Karpas-422 (cell line): Measurements from ENCODE around the gene AGPAT4. TPM values are rescaled to one million over a fixed set of nuclear protein-coding genes. Genes with fewer than 3 reads are reported as not detected.
"Not testable (repeated sequence)": the region's sequence is repeated elsewhere in the genome, so short reads cannot be mapped to it uniquely, and the experiment has no call there.

Source experiments
- DNase-seq: peaks from one replicate; pipeline ENCODE4 v3.0.0-alpha.2; 2015
- H2AFZ ChIP-seq: fragments of 200-600 bp; sonication (generic); 2 replicates; pipeline ENCODE4 v1.6.1; 2014; ENCODE audit warnings: antibody characterized with exemption, low read length, mixed read lengths
- H3K27ac ChIP-seq: fragments of 200-600 bp; sonication (generic); 2 replicates; pipeline ENCODE4 v1.5.1; 2014; ENCODE audit warnings: mild to moderate bottlenecking, low read length, moderate library complexity
- H3K27me3 ChIP-seq: fragments of 200-600 bp; sonication (generic); 2 replicates; pipeline ENCODE4 v1.6.1; 2014; ENCODE audit warnings: low read length, mixed read lengths
- H3K36me3 ChIP-seq: fragments of 200-600 bp; sonication (generic); 2 replicates; pipeline ENCODE4 v1.6.1; 2014; ENCODE audit warnings: low read length, mixed read lengths; ENCODE audit not compliant: insufficient read depth
- H3K4me1 ChIP-seq: fragments of 200-600 bp; sonication (generic); 2 replicates; pipeline ENCODE4 v1.6.1; 2014; ENCODE audit warnings: mild to moderate bottlenecking, low read length, mixed read lengths
- H3K4me2 ChIP-seq: fragments of 200-600 bp; sonication (generic); 2 replicates; pipeline ENCODE4 v1.6.1; 2014; ENCODE audit warnings: low read length, low read depth, mild to moderate bottlenecking; ENCODE audit not compliant: poor library complexity, severe bottlenecking
- H3K4me3 ChIP-seq: fragments of 200-600 bp; sonication (generic); 2 replicates; pipeline ENCODE4 v1.5.1; 2014; ENCODE audit warnings: mild to moderate bottlenecking, antibody characterized with exemption, low read length, mixed read lengths
- H3K79me2 ChIP-seq: fragments of 200-600 bp; sonication (generic); 2 replicates; pipeline ENCODE4 v1.6.1; 2014; ENCODE audit warnings: mild to moderate bottlenecking, low read length, mixed read lengths
- H3K9ac ChIP-seq: fragments of 200-600 bp; sonication (generic); 2 replicates; pipeline ENCODE4 v1.6.0; 2014; ENCODE audit warnings: low read length
- H3K9me2 ChIP-seq: fragments of 200-600 bp; sonication (generic), shearing (Covaris generic); replicated peaks from 2 replicates; pipeline ENCODE4 v1.6.0; 2014; ENCODE audit warnings: mild to moderate bottlenecking, low read length, moderate library complexity; ENCODE audit not compliant: insufficient read depth
- H3K9me3 ChIP-seq: fragments of 300-700, 200-600 bp; sonication (generic); 2 replicates; pipeline ENCODE4 v1.6.1; 2014; ENCODE audit warnings: low read length, mixed read lengths
- H4K20me1 ChIP-seq: fragments of 200-600 bp; sonication (generic); 2 replicates; pipeline ENCODE4 v1.6.1; 2014; ENCODE audit warnings: mild to moderate bottlenecking, antibody characterized with exemption, low read length, low read depth; ENCODE audit not compliant: insufficient read depth
- total RNA-seq: library from RNA; depleted of rRNA; stranded (reverse); fragments of >200 nt; shearing (Covaris generic); gene quantifications from 2 replicates; pipeline ENCODE4 v1.2.3, GENCODE V29; 2014; ENCODE audit warnings: low replicate concordance

Gene AGPAT4
- total RNA-seq, 1 experiment from 2014 or later, result 6.2 TPM

DNA sequence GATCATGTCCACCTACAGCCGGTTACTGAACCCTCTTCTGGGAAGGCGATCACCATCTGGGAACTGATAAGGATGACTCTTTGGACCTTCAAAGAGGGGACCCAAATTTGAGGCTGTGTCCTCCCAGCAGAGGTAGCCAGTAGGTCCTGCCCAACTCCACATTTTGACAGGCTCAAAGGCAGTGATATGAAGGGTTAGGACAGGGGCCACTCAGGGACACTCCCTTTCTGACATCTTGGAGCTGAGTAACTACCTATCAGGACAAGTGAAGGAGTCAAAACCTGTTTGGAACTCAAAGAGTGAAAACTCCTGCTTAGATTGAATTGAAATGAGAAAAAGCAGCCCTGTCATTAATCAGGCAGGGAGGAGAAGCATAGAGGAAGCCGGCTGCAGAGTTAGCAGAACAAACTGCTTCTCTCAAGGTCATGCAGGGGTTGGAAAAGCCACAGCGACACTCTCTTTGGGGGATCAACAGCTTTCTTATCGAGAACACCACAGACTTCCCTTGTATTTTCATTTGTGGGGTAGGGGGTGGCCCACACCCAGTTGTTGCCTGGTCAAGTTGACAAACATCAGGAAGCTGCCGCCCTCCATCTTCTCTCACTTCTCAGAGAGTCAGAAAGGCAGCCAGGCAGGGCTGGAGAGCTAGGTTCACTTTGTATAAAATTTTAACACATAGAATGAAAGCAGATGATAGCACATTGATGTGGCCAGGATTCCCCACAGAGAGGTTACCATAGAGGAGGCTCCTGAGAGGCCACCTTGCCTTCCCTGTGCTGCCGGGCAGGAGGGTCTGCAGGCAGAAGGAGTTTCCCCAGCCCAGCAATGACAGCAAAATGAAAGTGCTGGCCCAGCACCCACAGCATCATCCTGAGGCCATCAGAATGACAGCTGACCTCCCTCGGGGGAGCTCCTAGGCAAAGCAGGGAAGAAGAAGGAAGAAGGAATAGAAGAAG lies 47.6 kb downstream of the AGPAT4 start:
- no peak overlapping the region for H3K27ac ChIP-seq
- H3K9ac ChIP-seq, result peak overlapping the region; percentile 28
- H3K4me3 ChIP-seq, result no peak overlapping the region
- no peaks in the 10 kb centered on the region for H3K79me2 ChIP-seq
- H3K4me2 ChIP-seq, result peak overlapping the region; percentile 19
- H3K27me3 ChIP-seq, result no peaks in the 10 kb centered on the region
- H4K20me1 ChIP-seq, result no peaks in the 10 kb centered on the region
- H3K9me2 ChIP-seq, result no peaks in the 10 kb centered on the region
- DNase-seq, result no peak
- no peak overlapping the region for H2AFZ ChIP-seq
- no peaks in the 10 kb centered on the region for H3K36me3 ChIP-seq
- H3K4me1 ChIP-seq, result peaks cover 9% of the 10 kb centered on the region
- H3K9me3 ChIP-seq, result no peaks in the 10 kb centered on the region

DNA sequence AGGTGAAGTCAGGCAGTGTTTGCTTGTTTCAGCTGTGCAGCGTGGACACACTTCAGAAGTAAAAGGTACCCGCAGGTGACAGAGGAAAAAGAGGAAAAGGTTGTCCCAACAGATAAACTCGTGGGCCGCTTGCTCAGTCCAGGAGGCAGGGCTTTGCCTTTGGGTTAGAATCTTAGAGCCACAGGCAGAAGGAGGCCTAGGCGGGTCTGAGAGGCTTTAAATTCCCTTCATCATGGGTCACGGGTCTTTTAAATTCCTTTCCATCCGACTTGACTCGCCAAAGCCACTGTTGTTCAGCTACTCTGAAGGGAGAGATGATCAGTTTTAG lies 48.2 kb downstream of the AGPAT4 start:
- H3K79me2 ChIP-seq, result no peaks in the 10 kb centered on the region
- no peaks in the 10 kb centered on the region for H3K9me2 ChIP-seq
- H3K9ac ChIP-seq, result no peak overlapping the region
- H3K36me3 ChIP-seq, result no peaks in the 10 kb centered on the region
- no peak overlapping the region for H2AFZ ChIP-seq
- H3K9me3 ChIP-seq, result no peaks in the 10 kb centered on the region
- no peaks in the 10 kb centered on the region for H4K20me1 ChIP-seq
- no peak overlapping the region for H3K27ac ChIP-seq
- peaks cover 9% of the 10 kb centered on the region for H3K4me1 ChIP-seq
- H3K27me3 ChIP-seq, result no peaks in the 10 kb centered on the region
- DNase-seq, result no peak
- no peak overlapping the region for H3K4me3 ChIP-seq
- H3K4me2 ChIP-seq, result no peak overlapping the region

DNA sequence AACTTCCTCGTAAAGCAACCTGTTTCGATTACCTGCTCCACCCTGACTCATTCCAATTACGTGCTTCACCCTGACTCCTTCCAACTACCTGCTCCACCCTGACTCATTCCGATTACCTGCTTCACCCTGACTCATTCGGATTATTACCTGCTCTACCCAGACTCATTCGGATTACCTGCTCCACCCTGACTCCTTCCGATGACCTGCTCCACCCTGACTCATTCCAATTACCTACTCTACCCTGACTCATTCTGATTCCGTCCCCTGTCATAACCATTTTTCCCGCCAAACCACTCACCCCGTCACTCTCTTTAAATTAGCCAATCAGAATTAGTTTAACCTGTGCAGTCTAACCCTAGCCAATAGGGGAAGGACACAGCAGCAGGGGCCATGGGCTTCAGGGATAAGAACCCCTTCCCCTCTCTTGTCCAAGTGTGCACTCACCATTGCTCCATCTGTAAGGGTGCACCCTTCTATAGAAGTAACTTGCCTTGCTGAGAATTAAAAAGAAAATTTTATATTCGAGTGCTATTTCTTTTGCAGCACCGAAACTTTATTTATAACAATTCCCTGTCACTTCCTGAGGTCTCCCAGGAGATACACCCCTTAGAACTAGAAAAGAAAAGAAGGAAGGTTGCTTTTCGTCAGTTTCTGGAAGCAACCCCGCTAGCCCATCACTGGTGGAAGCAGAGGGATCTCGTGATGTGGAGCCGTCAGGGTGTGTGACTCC lies 48.7 kb downstream of the AGPAT4 start:
- H2AFZ ChIP-seq, H3K9me2 ChIP-seq, DNase-seq, H3K9ac ChIP-seq, H3K27me3 ChIP-seq, H3K27ac ChIP-seq, H4K20me1 ChIP-seq, H3K36me3 ChIP-seq, H3K9me3 ChIP-seq, H3K4me3 ChIP-seq, H3K4me1 ChIP-seq, H3K4me2 ChIP-seq, H3K79me2 ChIP-seq: not testable (repeated sequence)

DNA sequence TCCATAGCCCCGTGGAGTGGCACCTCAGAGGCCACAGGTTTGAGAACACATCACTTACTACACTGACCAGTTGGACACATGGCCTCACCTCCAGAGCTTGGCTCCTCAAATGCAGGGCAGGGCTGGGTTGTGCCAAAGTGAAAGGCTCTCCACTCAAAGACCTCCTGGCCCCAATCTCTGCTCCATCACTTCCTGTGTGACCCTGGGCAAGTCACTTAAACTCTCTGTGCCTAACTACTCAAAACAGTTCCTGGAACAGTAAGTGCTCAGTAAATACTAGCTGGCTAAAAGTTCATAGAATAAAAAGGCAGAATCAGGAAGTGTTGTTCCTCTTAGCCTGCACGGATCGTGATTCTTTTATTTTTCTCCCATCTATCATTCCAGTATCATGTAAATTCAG lies 50.2 kb downstream of the AGPAT4 start:
- H4K20me1 ChIP-seq, result no peaks in the 10 kb centered on the region
- no peaks in the 10 kb centered on the region for H3K36me3 ChIP-seq
- no peak overlapping the region for H2AFZ ChIP-seq
- no peaks in the 10 kb centered on the region for H3K9me3 ChIP-seq
- H3K9ac ChIP-seq, result no peak overlapping the region
- no peak overlapping the region for H3K4me2 ChIP-seq
- no peak overlapping the region for H3K27ac ChIP-seq
- no peaks in the 10 kb centered on the region for H3K9me2 ChIP-seq
- no peaks in the 10 kb centered on the region for H3K27me3 ChIP-seq
- H3K4me1 ChIP-seq, result peaks cover 9% of the 10 kb centered on the region
- DNase-seq, result no peak
- no peak overlapping the region for H3K4me3 ChIP-seq
- no peaks in the 10 kb centered on the region for H3K79me2 ChIP-seq

DNA sequence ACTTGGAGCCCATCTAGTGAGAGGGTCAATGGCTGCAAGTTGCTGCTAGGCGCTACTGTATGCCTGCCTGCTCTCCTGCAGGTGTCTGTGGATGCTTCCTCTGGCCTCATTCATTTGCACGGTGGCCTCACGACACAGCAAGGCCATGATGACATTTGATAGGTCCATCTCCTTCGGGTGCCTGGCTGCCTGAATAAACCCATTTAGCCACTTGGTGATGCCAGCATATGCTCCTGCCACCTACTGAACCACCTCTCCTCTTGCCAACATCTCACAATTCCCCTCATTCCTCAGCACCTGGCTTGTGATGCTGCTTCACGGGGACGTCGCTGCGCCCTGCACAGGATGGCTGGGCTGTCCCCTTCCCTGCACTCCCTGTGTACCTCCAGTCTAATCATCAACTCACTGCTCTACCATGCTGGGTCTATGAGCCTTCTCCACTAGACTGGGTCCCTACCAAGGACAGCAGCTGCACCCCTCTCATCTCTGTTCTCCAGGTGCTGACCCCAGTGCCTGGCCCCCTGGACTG lies 51.1 kb downstream of the AGPAT4 start:
- H2AFZ ChIP-seq, result no peak overlapping the region
- H3K4me2 ChIP-seq, result no peak overlapping the region
- H3K9ac ChIP-seq, result no peak overlapping the region
- H3K9me2 ChIP-seq, result no peaks in the 10 kb centered on the region
- H3K27ac ChIP-seq, result no peak overlapping the region
- H3K9me3 ChIP-seq, result no peaks in the 10 kb centered on the region
- peaks cover 12% of the 10 kb centered on the region for H3K4me1 ChIP-seq
- no peaks in the 10 kb centered on the region for H3K79me2 ChIP-seq
- H3K27me3 ChIP-seq, result no peaks in the 10 kb centered on the region
- H3K36me3 ChIP-seq, result no peaks in the 10 kb centered on the region
- no peak overlapping the region for H3K4me3 ChIP-seq
- DNase-seq, result no peak
- no peaks in the 10 kb centered on the region for H4K20me1 ChIP-seq

DNA sequence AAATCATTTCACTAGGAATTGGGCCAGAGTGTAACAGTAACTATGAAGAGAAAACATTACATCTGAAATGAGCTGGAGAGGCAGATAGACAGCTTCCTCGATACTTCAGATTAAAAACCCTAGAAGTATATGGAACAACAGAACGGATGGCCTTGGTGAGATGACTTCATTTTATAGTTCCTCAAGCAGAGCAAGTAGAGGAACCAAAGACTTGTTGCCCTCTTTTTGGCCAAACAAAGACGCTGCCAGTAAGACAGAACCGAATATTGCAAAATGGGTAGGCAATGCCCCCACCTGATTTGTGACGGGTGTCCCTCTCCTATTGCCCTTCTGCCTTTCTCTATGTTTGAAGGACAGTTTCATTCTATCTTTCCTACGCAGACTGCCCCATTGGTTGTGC lies 53.5 kb downstream of the AGPAT4 start:
- no peak overlapping the region for H3K4me2 ChIP-seq
- no peak overlapping the region for H3K27ac ChIP-seq
- H3K9me2 ChIP-seq, result no peaks in the 10 kb centered on the region
- no peaks in the 10 kb centered on the region for H4K20me1 ChIP-seq
- no peaks in the 10 kb centered on the region for H3K79me2 ChIP-seq
- H3K36me3 ChIP-seq, result no peaks in the 10 kb centered on the region
- no peak for DNase-seq
- H3K27me3 ChIP-seq, result no peaks in the 10 kb centered on the region
- H2AFZ ChIP-seq, result no peak overlapping the region
- no peak overlapping the region for H3K9ac ChIP-seq
- H3K4me3 ChIP-seq, result no peak overlapping the region
- H3K4me1 ChIP-seq, result peaks cover 7% of the 10 kb centered on the region; the same call in 1 of the 2 replicates
- no peaks in the 10 kb centered on the region for H3K9me3 ChIP-seq

DNA sequence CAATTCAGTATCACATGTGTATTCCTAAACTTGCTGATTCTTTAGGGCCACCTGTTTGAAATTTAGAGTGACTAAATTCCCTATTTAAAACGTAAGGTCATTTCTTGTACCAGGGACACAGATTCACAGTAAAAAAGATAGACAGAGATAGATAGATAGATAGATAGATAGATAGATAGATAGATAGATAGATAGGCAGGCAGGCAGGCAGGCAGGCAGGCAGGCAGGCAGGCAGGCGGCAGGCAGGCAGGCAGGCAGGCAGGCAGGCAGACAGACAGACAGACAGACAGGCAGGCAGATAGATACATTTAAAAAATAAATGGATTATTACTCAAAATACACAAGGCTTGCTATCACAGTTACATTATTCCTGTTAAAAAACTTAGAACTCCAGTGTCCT lies 54.2 kb downstream of the AGPAT4 start:
- H4K20me1 ChIP-seq, result no peaks in the 10 kb centered on the region
- no peak overlapping the region for H3K9ac ChIP-seq
- H2AFZ ChIP-seq, result no peak overlapping the region
- no peaks in the 10 kb centered on the region for H3K9me3 ChIP-seq
- H3K9me2 ChIP-seq, result no peaks in the 10 kb centered on the region
- no peaks in the 10 kb centered on the region for H3K36me3 ChIP-seq
- no peaks in the 10 kb centered on the region for H3K79me2 ChIP-seq
- no peak for DNase-seq
- H3K27me3 ChIP-seq, result no peaks in the 10 kb centered on the region
- peaks cover 7% of the 10 kb centered on the region; the same call in 1 of the 2 replicates for H3K4me1 ChIP-seq
- no peak overlapping the region for H3K27ac ChIP-seq
- no peak overlapping the region for H3K4me2 ChIP-seq
- no peak overlapping the region for H3K4me3 ChIP-seq

DNA sequence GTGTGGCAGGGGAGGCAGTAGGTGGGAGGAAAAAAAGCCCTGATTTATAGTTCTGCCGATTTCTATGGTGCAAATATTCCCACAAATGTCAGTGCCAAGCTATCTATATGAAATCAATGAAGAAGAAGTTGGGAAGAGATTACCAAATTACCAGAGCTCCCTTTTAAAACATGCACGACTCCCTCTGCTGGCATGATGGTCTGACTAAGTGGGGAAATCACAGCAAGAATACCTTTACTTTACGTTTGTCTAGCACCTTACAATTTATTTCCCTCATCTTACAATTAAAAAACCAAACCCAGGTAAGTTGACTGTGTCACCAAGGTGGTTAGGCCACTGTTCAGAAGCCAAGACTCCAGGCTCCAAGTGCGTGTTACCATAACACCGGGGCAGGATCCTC lies 55.6 kb downstream of the AGPAT4 start:
- no peaks in the 10 kb centered on the region for H3K27me3 ChIP-seq
- H3K9ac ChIP-seq, result no peak overlapping the region
- no peaks in the 10 kb centered on the region for H3K9me3 ChIP-seq
- no peaks in the 10 kb centered on the region for H4K20me1 ChIP-seq
- H3K27ac ChIP-seq, result no peak overlapping the region
- H3K9me2 ChIP-seq, result no peaks in the 10 kb centered on the region
- no peaks in the 10 kb centered on the region for H3K79me2 ChIP-seq
- DNase-seq, result peak; percentile 63
- H3K36me3 ChIP-seq, result no peaks in the 10 kb centered on the region
- H2AFZ ChIP-seq, result no peak overlapping the region
- H3K4me1 ChIP-seq, result peaks cover 7% of the 10 kb centered on the region; the same call in 1 of the 2 replicates
- no peak overlapping the region for H3K4me3 ChIP-seq
- H3K4me2 ChIP-seq, result no peak overlapping the region
